Right kidney (tissue), 1 donor: ENCODE measurements around the gene RNASE8.
"Not testable (repeated sequence)": the region's sequence is repeated elsewhere in the genome, so short reads cannot be mapped to it uniquely, and the experiment has no call there.

Experiments
- DNase-seq: peaks from one replicate; pipeline ENCODE4 v3.0.0-alpha.2; 2016

RNASE8 gene

DNA sequence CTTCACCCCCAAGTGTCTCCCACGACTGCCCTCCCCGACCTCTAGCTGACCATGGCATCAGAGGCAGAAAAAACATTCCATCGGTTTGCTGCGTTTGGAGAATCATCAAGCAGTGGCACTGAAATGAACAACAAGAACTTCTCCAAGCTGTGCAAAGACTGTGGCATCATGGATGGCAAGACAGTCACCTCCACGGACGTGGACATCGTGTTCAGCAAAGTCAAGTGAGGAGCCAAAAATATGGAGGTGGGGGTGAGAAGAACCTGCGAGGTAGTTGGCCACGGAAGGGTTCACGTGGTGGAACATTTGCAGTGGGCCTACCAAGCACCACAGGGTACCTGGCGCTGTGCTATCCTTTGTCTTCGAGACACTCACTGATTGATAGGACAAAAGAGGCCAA lies 27.1 kb upstream of the RNASE8 start:
- no peak for DNase-seq

DNA sequence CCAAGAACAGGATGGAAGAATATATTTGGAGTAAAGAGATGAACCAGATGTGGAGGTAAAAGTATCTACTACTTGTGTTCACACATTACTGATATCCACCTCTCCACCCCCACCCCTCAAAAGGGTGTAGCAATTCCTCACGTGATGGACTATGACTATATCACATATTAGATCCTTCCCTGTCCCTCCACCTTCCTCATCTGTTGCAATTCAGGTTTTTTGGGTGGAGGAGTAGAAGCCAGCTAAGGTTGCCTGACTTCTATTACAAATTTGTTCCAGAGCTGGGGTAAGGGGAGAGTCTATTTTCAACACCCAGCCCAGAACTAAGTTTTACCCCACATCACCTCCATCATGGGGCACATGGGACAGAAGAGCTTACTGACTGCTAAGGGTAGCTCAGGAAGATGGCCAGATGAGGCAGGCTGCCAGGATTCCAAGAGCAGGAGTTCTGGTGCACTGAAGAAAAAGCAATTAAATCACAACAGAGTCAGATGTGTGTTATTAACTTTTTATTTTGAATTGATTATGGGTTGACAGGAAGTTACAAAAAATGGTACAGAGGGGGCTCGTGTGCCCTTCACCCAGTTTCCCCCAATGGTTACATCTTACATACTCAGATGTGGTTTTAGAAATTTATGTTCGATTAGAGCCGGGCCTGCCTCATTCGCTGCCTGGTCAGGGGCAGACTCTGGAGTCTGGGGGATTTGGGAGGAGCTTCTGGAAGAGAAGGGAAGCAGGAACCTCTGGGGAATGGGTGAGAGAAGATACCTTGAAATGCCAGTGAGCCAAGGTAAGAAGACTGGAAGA lies 25.1 kb upstream of the RNASE8 start:
- no peak for DNase-seq

DNA sequence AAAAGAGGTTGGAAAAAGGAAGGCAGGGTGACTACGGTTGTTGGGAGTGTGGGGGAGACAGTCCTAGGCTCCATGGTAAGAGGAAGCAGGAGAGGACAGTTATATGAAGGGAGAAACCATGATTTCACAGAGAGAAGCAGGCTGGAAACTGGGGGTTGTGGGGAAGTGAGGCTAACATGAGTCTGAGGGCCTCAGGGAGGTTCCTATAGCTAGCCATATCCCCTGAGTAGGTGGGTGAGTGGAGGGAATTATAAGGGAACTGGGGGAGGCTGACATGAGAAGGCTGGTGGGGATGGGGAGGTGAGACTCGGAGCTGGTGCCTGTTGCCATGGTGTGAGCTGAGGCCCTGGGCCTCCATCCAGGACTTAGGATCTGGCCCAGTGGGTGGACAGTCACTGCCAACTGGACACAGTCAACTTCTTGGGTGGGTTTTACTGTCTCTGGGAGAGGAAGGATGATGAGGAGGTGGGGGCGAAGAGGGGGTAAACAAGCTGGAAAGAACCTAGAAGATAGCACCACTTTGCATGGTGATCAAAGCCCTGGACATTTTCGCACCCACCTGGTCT lies 24.4 kb upstream of the RNASE8 start:
- DNase-seq = no peak

DNA sequence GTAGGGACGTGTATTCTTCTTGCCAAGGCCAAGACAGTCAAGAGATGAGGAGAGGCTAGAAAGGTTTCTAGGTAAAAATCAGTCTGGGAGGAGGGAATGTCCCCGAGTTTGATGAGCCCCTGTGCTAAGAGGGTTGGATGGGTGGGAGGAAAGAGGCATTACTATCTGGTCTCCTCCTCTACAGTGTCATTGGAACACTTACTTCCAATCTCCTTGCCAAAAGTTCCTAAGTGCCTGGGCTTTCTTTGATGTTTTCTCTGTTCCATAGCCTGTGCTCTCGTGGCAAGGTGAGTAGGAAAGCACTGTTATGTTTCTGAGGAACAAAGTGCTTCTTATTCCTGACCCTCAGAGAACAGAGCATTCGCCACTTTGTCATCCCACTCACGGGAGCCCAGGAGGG lies 22.9 kb upstream of the RNASE8 start, which contains the start of gene RNASE13:
Gene RNASE13, minus strand, starts transcription at position 101 of the 400 bp plus-strand sequence. CDS start 519 bp downstream, outside the sequence.
- DNase-seq = no peak

DNA sequence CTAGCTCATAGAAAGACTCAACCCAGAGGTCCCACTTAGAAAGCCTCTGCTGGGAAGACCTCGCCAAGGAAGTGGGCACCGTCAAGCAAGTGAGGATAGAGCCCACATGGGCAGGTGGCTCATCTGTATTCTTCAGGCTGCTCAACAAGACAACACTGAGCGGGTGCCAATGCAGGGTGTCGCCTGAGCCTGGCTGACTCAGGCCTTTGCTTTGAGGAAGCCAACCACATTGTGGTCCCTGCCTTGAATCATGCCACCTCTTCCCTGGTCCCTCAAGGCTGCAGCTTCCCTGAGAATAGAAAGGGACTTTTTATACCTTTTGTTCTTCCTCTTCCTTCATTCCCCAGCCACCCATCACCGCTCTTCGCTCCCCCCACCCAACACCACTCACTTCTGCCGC lies 20.9 kb upstream of the RNASE8 start:
- DNase-seq = no peak

DNA sequence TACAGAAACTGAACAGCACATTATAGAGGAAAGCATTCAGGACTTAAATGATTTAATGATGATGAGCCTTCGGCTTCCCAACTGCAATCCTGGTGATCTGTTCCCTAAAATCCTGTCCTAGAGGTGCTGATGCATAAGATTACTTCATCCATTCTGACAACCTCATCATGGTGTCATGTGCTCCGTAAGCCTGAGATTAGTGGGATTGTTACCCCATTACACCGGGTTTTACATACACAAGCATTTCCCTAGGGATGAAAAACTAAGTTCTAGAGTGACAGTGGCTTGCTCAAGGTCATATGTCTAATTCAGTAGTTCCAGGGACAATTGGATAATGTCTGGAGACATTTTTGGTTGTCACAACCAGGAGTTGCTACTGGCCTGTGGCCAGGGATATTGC lies 20.5 kb upstream of the RNASE8 start:
- DNase-seq = no peak

DNA sequence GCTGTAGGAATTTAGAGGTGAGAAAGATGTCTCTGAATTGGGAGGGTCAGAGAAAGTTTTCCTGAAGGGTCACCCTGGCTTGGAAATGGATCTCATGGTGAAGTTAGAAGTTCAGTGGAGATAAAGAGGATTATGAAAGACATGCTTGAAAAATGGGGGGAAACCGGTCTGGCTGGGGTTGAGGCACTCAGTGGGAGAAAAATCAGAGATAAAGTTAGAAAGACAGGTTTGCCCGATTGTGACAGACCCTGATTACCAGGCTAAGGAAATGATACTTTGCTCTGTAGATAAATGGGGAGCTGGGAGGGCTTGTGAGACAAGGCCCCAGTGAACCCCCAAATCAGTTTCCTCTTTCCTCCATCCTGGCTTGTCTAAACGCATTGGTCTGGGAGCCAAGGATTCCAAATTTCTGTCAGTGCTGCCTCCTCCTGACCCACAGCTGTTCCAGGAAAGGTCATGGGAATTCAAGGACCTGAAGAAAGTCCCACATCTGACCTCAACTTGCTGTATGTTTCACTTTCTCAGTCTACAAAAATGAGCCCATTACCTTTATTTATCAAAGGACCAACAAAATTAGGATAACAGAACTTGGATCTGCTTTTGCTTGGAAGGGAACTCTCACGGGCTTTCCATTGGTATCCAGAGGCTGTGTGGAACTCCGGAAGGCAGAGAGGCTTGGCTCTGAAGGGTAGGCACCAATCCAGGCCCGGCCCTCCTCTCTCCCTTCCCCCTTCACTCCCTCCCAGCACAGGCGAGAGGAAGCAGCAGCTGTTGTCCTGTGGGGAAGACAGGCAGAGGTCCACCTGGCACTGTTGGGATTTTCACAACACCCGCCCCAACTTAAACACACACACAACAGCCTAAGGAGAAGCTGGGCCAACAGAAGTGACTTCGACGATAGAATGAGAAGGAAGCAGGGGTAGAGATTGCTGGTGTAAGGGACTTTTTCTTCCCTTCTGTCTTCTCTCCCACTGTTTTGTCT lies 18.9 kb upstream of the RNASE8 start:
- peak; percentile 58 for DNase-seq

DNA sequence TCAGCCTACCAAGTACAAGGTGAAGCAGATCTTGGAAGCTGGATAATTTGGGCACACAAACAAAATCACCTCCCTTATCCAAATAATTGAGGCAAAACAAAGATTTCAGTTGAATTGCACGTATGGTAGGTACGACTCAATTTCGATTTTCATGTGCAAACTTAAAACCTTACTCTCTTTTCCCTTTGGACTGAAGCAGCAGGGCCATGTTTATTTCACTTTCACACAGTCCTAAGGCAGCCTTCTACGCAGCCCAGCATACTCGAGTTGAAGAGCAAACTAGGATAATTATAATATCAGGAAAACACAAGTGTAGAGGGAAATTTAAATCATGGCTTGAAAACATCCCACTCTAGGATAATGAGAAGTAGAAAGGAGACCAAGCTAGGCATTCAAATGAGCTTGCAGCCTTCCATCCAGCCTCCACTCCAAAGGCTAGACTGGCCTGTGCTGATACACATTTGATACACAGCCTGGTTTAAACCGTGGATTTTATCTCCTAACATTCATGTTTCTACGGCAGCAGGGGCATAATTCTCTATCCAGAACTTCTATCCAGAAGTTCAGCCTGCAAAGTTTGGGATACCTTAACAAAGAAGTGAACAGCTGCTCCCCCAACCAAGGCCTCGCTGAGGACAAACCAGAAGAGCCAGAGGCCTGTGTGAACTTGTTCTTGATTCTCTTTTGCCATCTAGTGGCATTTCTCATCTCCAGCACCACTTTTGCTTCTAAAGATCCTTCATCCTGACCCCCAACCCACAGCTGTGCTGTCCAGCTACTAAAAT lies 17.8 kb upstream of the RNASE8 start:
- DNase-seq = peak; percentile 57

DNA sequence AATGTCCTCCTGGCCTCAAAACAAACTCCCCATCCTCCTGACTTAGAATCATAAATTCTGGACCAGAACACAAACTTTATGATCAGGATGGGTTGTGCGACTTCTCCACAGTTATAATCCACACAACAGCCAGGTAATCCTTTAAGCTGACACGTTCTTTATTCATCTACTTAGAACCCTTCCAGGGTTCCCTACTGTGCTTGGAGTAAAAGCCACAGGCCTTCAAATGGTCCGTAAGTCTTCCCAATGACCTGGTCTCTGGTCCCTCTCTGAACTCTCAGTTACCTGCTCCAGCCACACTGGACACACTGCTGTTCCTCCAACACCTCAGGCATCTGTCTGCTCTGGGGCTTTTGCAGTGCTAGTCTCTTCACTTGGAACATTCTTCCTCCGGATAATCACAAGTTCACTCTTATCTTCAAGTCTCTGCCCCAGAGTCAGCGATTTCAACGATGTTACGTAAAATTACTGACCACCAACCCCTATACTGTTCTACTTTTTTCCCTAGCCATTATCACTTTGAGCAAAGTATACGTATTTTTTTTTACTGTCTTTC lies 17.2 kb upstream of the RNASE8 start:
- no peak for DNase-seq

DNA sequence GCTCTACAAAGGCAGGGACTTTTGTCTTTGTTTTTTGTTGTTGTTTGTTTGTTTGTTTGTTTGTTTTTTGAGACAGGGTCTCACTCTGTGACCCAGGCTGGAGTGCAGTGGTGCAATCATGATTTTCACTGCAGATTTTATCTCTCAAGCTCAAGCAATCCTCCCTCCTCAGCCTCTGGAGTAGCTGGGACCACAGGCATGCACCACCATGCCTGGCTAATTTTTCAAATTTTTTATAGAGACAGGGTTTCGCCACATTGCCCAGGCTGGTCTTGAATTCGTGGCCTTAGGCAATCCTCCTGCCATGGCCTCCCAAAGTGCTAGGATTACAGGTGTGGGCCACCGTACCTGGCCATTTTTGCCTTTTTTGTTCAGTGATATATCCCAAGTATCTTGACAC lies 16.7 kb upstream of the RNASE8 start:
- not testable (repeated sequence) for DNase-seq

DNA sequence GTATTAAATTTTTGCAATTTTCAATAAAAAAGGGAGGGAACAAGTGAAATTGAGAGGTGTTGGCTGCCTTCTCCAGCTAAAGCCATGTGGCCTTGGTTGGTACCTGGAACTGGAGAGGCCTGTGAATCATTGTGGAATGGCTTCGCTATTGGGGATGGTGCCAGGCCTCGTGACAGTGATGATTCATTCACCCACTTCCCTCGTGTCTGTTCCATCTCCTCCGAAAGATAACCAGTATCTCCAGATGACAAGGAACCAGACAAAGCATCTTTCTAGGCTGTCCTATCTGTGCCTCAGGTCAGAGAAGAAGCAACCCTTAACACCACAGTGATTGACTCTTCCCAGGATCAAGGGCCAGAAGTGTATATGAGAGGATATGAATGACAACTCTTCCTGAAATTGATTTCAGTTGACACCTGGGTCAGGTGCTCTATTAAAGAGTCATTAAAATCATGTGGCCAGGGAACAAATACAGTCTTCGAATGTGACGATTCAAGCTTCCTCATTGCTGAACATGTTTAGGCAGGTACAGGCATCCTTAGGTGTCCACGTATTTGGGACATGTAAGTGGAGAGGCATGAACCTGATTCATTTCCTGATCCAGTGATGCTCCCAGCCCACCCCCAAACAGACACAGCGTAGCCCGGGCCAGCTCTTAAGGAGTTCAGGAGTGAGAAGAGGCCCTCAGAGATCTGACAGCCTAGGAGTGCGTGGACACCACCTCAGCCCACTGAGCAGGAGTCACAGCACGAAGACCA lies 15.8 kb upstream of the RNASE8 start, which contains the start of gene RNASE7:
Gene RNASE7, plus strand, starts transcription at position 687 of the 758 bp plus-strand sequence. CDS start 631 bp downstream, outside the sequence.
- DNase-seq = no peak

DNA sequence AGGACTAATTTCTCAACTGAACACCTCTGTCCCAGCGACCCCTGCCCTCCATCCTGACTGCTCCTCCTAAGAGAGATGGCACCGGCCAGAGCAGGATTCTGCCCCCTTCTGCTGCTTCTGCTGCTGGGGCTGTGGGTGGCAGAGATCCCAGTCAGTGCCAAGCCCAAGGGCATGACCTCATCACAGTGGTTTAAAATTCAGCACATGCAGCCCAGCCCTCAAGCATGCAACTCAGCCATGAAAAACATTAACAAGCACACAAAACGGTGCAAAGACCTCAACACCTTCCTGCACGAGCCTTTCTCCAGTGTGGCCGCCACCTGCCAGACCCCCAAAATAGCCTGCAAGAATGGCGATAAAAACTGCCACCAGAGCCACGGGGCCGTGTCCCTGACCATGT lies 14.7 kb upstream of the RNASE8 start:
- no peak for DNase-seq

DNA sequence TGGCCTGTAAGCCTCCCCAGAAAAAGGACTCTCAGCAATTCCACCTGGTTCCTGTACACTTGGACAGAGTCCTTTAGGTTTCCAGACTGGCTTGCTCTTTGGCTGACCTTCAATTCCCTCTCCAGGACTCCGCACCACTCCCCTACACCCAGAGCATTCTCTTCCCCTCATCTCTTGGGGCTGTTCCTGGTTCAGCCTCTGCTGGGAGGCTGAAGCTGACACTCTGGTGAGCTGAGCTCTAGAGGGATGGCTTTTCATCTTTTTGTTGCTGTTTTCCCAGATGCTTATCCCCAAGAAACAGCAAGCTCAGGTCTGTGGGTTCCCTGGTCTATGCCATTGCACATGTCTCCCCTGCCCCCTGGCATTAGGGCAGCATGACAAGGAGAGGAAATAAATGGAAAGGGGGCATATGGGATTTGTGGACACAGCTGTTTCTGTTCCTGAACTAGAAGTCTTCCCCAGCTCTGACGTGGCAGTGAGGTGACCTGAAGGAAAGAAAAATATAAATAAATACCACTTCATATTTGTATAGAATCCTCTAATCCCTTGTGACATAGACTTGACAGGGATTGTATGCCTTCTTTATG lies 14.1 kb upstream of the RNASE8 start:
- DNase-seq = no peak

DNA sequence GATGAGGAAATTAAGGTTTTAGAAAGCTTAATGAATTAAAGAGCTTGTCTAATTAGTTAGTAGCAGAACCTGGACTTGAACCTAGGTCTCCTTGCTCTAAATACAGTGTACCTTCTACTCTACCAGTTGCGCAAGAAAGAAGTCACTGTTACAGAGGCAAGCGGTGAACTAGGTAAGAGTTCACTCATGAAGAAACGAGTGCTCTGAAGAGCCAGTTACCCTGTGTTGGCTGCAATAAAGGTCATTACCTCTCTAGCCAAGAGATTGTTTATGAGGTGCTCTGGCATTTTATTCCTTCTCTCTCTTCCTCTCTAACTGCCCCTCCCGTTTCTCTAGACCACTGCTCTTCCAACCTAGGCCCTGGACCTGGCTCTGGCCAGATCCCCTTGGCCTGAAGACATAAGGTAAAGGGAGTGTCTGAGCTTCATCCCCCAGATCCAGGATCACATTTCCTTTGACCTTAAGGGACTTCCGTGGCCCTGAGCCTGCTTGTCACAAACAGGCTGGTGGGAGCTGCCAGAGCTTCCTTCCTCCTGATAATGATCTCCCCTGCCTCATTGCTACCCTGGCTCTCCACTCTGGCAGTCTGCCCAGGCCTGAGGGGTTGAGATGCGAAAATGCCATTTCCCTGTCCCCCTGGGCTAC lies 13.5 kb upstream of the RNASE8 start:
- DNase-seq = no peak

DNA sequence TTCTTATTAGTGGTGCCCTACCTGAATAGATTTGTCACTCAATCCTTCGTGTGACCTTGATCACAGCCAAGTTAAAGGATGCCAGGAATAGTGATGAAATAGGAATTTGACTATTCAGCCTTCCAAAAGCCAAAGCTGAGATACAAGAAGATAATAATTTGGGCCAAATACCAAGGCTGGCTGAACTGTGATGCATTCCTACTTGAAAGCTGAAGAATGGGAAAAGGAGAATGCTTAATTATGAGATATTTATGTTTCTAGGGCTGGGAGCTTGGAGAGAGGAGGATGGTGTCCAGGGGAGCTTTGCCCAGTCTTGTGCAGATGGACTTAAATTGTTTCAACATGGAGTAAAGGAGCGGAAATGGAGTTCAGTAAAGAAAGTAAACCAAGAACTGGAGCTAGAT lies 10.2 kb upstream of the RNASE8 start:
- no peak for DNase-seq

DNA sequence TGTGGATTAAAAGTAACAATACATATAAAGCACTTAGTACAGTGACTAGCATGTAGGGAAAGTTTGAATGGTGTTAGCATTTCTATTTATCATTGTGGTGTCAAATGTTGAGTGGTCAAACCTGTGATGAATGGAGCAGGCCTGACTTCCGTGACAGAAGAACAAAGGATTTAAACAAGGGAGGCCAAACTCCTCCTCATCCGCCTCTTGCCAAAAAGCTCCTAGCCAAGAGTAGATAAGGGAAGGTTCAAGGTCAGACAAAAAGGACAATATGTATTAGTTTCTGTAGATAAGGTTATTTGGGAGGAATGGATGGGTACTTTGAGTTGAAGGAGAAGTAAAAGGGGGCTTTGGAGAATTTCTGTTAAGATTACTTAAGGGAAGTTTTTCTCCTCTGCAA lies 9.0 kb upstream of the RNASE8 start:
- DNase-seq = no peak

DNA sequence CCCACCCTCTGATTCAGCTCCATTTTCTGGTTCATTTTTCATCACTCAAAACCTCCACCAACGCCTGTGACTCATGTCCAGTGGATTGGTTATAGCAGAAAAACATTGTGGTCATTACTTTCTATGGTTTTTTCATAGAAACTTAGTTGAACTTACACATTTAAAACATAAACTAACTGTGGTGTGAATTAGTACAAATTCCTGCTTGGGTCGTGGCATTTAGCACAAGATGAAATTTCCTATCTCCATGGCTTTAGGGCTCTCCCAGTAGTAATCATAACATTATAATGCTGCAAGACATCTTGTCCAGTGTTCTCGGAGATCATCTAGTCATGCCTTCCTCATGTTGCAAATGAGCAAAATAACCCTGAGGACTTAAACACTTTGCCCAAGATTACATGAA lies 8.3 kb upstream of the RNASE8 start:
- DNase-seq = no peak

DNA sequence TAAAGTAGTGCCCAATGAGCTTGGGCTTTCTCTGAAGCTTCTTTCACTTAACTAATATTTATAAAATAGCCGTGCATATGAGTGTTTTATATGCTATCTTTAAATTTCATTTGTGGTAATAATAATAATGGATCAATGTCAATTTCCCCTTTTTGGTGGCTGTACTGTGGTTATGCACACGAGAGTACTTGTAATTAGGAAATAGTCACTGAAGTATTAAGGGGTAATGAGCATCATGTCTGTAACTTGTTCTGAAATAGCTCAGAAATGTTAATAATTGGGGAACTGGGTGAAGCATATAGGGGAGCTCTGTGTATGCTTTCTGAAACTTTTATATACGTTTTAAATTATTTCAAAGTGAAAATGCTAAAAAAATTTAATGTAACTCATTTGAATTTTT lies 7.0 kb upstream of the RNASE8 start:
- DNase-seq = no peak

DNA sequence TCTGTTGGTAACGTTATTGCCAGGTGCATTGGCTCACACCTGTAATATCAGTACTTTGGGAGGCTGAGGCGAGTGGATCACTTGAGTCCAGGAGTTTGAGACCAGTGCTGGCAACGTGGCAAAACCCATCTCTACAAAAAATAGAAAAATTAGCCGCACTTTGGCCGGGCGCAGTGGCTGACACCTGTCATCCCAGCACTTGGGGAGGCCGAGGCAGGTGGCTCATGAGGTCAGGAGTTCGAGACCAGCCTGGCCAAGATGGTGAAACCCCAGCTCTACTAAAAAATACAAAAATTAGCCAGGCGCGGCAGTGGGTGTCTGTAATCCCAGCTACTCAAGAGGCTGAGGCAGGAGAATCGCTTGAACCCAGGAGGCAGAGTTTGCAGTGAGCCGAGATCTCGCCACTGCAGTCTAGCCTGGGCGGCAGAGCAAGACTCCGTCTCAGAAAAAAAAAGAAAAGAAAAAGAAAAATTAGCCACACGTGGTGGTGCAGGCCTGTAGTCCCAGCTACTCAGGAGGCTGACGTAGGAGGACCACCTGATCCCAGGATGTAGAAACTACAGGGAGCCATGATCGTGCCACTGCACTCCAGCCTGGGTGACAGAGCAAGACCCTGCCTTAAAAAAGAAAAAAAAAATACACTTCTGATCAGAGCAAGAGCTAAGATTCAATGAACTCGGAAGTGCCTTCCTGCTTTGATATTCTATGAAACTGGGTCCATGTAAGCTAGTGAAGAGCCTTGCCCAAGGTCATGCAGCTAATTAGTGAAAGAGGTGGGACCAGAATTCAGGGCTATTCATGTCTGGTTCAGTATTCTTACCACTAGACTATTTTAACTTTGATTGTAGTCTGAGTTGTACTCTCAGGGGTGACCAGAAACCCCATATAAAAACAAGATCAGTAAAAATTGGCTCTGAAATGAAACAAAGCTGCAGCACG lies 4.2 kb upstream of the RNASE8 start:
- no peak for DNase-seq
